HEK293T (cell line): ENCODE data around the gene MRPL44.

ENCODE experiments used
- CTCF ChIA-PET: fragments of 350-600 bp; formaldehyde crosslinking; extraction: SDS; loops from one replicate; lab custom pipeline; 2021; ENCODE audit warnings: antibody characterized with exemption, inconsistent platforms; lab: Yijun Ruan, JAX
- POLR2A ChIA-PET: fragments of 350-600 bp; formaldehyde crosslinking; extraction: SDS; loops from one replicate; lab custom pipeline; 2020; ENCODE audit warnings: antibody characterized with exemption, inconsistent platforms; lab: Yijun Ruan, JAX
- DNase-seq: peaks from one replicate; pipeline ENCODE4 v3.0.0; 2012; ENCODE audit warnings: mixed read lengths; ENCODE audit errors: extremely low spot score
- ARNT ChIP-seq: fragments of 450-650 bp; IDR thresholded peaks from 2 replicates; pipeline ENCODE4 v1.6.1; 2017; ENCODE audit warnings: mild to moderate bottlenecking
- BHLHE40 ChIP-seq: fragments of 450-650 bp; IDR thresholded peaks from 2 replicates; pipeline ENCODE4 v1.6.1; 2016; ENCODE audit warnings: mild to moderate bottlenecking, moderate library complexity, borderline replicate concordance
- CTBP1 ChIP-seq: fragments of 450-650 bp; IDR thresholded peaks from 2 replicates; pipeline ENCODE4 v1.6.1; 2016; ENCODE audit warnings: borderline replicate concordance
- ELF4 ChIP-seq: fragments of 450-650 bp; IDR thresholded peaks from 2 replicates; pipeline ENCODE4 v1.6.1; 2017; ENCODE audit warnings: antibody characterized with exemption
- FOXA1 ChIP-seq: fragments of 450-650 bp; IDR thresholded peaks from 2 replicates; pipeline ENCODE4 v1.6.1; 2016; ENCODE audit warnings: mild to moderate bottlenecking
- FOXK2 ChIP-seq: fragments of 450-650 bp; IDR thresholded peaks from 2 replicates; pipeline ENCODE4 v1.6.1; 2016; ENCODE audit warnings: mild to moderate bottlenecking
- FOXM1 ChIP-seq: fragments of 450-650 bp; IDR thresholded peaks from 2 replicates; pipeline ENCODE4 v1.6.1; 2017; ENCODE audit warnings: mild to moderate bottlenecking, borderline replicate concordance
- HDGF ChIP-seq: fragments of 450-650 bp; IDR thresholded peaks from 2 replicates; pipeline ENCODE4 v1.6.1; 2017; ENCODE audit warnings: antibody characterized with exemption, borderline replicate concordance
- L3MBTL2 ChIP-seq: fragments of 450-650 bp; conservative IDR thresholded peaks from 2 replicates; pipeline ENCODE4 v1.6.1; 2016; ENCODE audit warnings: mild to moderate bottlenecking
- LEF1 ChIP-seq: fragments of 450-650 bp; IDR thresholded peaks from 2 replicates; pipeline ENCODE4 v1.6.1; 2017; ENCODE audit warnings: mild to moderate bottlenecking, borderline replicate concordance
- NFRKB ChIP-seq: fragments of 450-650 bp; IDR thresholded peaks from 2 replicates; pipeline ENCODE4 v1.6.1; 2016; ENCODE audit warnings: mild to moderate bottlenecking, moderate library complexity
- SP1 ChIP-seq: fragments of 450-650 bp; IDR thresholded peaks from 2 replicates; pipeline ENCODE4 v1.6.1; 2017
- SUZ12 ChIP-seq: fragments of 450-650 bp; IDR thresholded peaks from 2 replicates; pipeline ENCODE4 v1.6.1; 2016; ENCODE audit warnings: mild to moderate bottlenecking
- TARDBP ChIP-seq: fragments of 450-650 bp; IDR thresholded peaks from 2 replicates; pipeline ENCODE4 v1.6.1; 2016
- ZNF384 ChIP-seq: fragments of 450-650 bp; IDR thresholded peaks from 2 replicates; pipeline ENCODE4 v1.6.1; 2016
- TF ChIP-seq, protein P1 (sequence below): fragments of 450-650 bp; IDR thresholded peaks from 2 replicates; pipeline ENCODE4 v1.6.1; 2016

The MRPL44 gene

DNA sequence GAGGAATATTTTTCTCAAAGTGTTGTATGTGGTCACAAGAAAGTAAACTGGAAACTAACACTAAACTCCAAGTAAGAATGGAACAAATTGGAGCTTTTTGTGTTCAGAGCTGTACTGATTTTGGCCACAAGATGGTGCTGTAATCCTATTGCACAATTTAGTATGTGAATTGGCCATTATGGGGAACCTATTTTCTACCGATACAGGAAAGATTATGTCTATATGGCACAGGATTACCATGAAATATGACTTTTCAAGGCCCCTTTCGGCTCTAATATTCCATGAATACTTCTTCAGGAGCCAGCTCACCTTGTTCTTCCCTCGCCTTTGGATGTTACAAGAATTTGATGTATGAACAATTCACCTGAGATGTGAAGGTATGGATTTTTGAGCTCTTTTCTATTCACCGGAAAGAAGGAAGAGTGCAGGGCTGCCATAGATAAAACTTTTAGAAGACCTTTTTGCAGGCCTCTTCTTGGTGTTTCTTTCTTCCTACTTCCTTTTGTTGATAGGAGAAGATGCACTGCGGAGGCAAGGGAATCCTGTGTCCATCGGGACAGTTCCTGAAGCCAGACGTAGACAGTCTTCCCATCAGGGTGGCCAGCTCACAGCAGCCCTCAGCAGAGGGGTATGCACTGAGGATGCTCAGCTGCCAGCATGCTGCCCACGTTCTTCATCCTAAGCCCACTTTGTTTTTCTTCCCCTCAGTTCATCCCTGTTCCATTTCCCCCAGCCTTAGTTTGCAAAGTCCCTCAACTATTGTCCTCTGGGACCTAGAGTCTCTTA is 13.3 kb downstream of the MRPL44 start:
- CTCF ChIA-PET = interaction anchor here (0.7 to 2.7 kb wide), 11 partner anchors 9 to 399 kb away, joined by 3 to 23 read pairs (median 4); no protein-coding TSS in a partner anchor
- TF ChIP-seq TARDBP = no peak
- no peak for TF ChIP-seq NFRKB
- TF ChIP-seq FOXK2 = no peak
- TF ChIP-seq L3MBTL2 = no peak
- no peak for TF ChIP-seq FOXM1
- no peak for TF ChIP-seq ELF4
- no peak for TF ChIP-seq LEF1
- no peak for TF ChIP-seq FOXA1
- TF ChIP-seq ARNT = no peak
- no peak for TF ChIP-seq BHLHE40
- TF ChIP-seq CTBP1 = no peak
- no peak for TF ChIP-seq SUZ12
- TF ChIP-seq ZNF384 = no peak
- peak; percentile 30 for DNase-seq
- POLR2A ChIA-PET = interaction anchor here (1.2 kb wide), 1 partner anchor 13 kb away, joined by 3 read pairs; no protein-coding TSS in a partner anchor

DNA sequence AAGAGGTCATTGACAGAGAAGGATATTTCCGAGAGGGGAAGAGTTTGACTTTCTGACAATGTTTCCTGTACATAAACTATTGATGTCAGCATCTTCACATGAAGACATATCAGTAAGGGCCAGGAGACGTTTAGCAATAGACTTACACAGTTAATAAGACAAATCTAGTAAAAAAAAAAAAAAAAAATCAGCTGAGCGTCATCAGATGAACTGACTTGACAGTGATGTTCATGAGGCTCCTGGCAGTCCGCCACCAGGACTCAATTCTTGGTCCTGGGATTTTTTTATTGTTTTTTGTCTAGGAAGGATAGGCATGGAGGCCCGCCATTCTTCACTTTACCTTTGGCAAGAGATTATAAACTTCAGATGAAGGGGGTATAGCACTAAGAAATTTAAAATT is 14.5 kb downstream of the MRPL44 start:
- CTCF ChIA-PET = interaction anchor here (0.8 to 2.7 kb wide), 3 partner anchors 40 to 315 kb away, joined by 3 to 23 read pairs (median 10); no protein-coding TSS in a partner anchor
- POLR2A ChIA-PET = no interaction called here
- no peak for DNase-seq
- TF ChIP-seq L3MBTL2 = no peak
- no peak for TF ChIP-seq ARNT
- no peak for TF ChIP-seq ZNF384
- TF ChIP-seq FOXM1 = no peak

DNA sequence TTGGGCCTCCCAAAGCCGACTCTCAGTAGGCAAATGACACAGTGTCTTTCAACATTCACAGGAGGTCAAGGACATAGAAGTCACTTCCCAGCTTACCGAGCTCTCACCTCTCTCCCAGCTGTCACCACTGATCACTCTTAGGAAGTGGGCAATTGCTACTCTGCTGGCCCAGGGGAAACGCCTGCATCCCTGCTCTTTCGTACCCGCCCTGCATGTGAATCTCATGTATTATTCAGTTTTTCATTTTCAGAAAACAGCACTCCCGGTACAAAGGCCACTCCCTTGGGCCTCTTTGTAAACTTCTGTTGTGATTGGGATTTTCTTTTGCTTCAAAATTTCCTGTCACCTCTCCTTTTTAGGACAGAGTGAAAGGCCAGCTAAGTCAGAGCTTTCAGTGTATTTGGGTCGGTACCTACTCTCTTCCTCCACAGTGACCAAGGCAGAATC is 15.4 kb downstream of the MRPL44 start:
- POLR2A ChIA-PET = interaction anchor here (0.5 kb wide), 1 partner anchor 26 kb away, joined by 3 read pairs; no protein-coding TSS in a partner anchor
- DNase-seq = no peak
- CTCF ChIA-PET = no interaction called here
- TF ChIP-seq, protein P1, sequence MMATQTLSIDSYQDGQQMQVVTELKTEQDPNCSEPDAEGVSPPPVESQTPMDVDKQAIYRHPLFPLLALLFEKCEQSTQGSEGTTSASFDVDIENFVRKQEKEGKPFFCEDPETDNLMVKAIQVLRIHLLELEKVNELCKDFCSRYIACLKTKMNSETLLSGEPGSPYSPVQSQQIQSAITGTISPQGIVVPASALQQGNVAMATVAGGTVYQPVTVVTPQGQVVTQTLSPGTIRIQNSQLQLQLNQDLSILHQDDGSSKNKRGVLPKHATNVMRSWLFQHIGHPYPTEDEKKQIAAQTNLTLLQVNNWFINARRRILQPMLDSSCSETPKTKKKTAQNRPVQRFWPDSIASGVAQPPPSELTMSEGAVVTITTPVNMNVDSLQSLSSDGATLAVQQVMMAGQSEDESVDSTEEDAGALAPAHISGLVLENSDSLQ = no peak
- no peak for TF ChIP-seq NFRKB
- TF ChIP-seq ARNT = no peak
- TF ChIP-seq ELF4 = no peak
- TF ChIP-seq TARDBP = no peak
- TF ChIP-seq HDGF = no peak
- TF ChIP-seq ZNF384 = no peak
- no peak for TF ChIP-seq SUZ12
- TF ChIP-seq L3MBTL2 = no peak
- no peak for TF ChIP-seq CTBP1
- TF ChIP-seq SP1 = no peak
- no peak for TF ChIP-seq LEF1
- no peak for TF ChIP-seq FOXM1
- TF ChIP-seq BHLHE40 = no peak
- TF ChIP-seq FOXA1 = no peak
- no peak for TF ChIP-seq FOXK2

DNA sequence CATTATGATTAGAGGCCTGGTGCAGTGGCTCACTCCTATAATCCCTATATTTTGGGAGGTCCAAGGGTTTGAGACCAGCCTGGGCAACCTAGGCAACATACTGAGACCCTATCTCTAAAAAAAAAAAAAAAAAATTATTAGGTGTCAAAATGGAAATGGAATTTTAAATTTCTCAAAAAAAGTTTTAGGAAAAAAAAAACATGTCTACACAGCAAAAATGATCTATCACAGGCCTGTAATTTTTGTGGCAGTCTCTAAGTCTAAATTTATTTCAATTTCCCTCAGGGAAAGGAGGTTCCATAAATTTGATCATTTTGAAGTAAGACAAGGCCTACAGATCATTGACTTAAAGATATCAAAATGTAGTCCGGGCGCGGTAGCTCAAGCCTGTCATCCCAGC is 16.3 kb downstream of the MRPL44 start:
- CTCF ChIA-PET = no interaction called here
- TF ChIP-seq FOXM1 = no peak
- TF ChIP-seq NFRKB = no peak
- no peak for TF ChIP-seq FOXA1
- no peak for TF ChIP-seq ARNT
- no peak for TF ChIP-seq LEF1
- no peak for TF ChIP-seq BHLHE40
- no peak for TF ChIP-seq FOXK2
- TF ChIP-seq, protein P1 = no peak
- no peak for TF ChIP-seq TARDBP
- TF ChIP-seq ELF4 = no peak
- TF ChIP-seq L3MBTL2 = no peak
- no peak for TF ChIP-seq ZNF384
- no peak for TF ChIP-seq HDGF
- no peak for TF ChIP-seq SP1
- no peak for TF ChIP-seq SUZ12
- no peak for TF ChIP-seq CTBP1
- no peak for DNase-seq
- POLR2A ChIA-PET = no interaction called here

DNA sequence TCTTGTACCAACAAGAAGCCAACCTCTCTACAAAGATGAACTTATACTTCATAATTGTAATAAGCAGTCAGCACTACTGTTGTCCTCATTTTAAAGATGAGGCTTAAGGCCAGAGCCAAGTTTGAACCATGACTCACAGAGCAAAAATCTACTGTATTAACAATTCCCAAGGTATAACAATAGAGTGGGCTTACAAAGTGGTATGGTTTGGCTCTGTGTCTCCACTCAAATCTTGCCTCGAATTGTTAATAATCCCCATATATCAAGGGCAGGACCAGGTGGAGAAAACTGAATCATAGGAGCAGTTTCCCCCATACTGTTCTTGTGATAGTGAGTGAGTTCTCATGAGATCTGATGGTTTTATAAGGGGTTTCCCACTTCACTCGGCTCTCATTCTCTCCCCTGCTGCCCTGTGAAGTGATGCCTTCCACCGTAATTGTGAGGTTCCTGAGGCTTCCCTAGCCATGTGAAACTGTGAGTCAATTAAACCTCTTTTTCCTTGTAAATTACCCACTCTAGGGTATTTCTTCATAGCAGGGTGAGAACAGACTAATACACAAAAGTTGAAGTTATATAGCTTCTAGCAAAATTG is 19.5 kb downstream of the MRPL44 start:
- DNase-seq = no peak
- TF ChIP-seq SP1 (no peak), BHLHE40 (no peak), L3MBTL2 (no peak), FOXM1 (no peak), FOXK2 (no peak), LEF1 (no peak), ZNF384 (no peak), ARNT (no peak), TARDBP (no peak), ELF4 (no peak), HDGF (no peak), NFRKB (no peak), FOXA1 (no peak), CTBP1 (no peak), SUZ12 (no peak)
- TF ChIP-seq, protein P1 = no peak
- POLR2A ChIA-PET = no interaction called here
- CTCF ChIA-PET = interaction anchor here (1.6 kb wide), 1 partner anchor 17 kb away, joined by 6 read pairs; no protein-coding TSS in a partner anchor
